Measurements from ENCODE around the gene ZNF555.
"Not testable (repeated sequence)": the region's sequence is repeated elsewhere in the genome, so short reads cannot be mapped to it uniquely, and the experiment has no call there.

The ZNF555 gene

DNA sequence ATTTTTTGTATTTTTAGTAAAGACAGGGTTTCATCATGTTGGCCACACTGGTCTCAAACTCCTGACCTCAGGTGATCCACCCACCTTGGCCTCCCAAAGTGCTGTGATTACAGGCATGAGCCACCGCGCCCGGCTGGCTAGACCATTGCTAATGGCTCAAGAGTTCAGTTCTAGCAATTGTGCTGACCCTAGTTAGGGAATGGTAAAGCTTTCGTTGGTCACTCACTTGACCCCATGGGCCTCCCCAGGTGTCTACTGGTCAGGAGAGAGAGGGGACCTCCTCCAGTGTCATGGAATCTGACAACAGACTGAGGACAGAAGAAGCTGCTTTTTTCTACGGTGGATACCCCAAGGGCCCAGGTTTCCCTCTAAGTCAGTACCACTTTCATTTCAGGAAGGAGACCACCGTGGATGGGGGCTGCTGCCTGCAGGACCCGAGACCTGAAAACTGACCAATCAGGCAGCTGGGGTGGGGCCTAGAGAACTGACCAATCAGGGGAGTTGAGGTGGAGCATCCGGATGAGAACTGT is 25.3 kb downstream of the ZNF555 start:
- no peaks in the 10 kb centered on the region for H3K36me3 Mint-ChIP-seq
- H3K9me3 Mint-ChIP-seq: peaks cover 5% of the 10 kb centered on the region
- peaks cover 3% of the 10 kb centered on the region for H3K4me1 Mint-ChIP-seq
- H3K4me3 Mint-ChIP-seq: no peak overlapping the region
- ATAC-seq: no peak
- H3K27me3 Mint-ChIP-seq: peaks cover 30% of the 10 kb centered on the region
- H3K27ac Mint-ChIP-seq: no peak overlapping the region

DNA sequence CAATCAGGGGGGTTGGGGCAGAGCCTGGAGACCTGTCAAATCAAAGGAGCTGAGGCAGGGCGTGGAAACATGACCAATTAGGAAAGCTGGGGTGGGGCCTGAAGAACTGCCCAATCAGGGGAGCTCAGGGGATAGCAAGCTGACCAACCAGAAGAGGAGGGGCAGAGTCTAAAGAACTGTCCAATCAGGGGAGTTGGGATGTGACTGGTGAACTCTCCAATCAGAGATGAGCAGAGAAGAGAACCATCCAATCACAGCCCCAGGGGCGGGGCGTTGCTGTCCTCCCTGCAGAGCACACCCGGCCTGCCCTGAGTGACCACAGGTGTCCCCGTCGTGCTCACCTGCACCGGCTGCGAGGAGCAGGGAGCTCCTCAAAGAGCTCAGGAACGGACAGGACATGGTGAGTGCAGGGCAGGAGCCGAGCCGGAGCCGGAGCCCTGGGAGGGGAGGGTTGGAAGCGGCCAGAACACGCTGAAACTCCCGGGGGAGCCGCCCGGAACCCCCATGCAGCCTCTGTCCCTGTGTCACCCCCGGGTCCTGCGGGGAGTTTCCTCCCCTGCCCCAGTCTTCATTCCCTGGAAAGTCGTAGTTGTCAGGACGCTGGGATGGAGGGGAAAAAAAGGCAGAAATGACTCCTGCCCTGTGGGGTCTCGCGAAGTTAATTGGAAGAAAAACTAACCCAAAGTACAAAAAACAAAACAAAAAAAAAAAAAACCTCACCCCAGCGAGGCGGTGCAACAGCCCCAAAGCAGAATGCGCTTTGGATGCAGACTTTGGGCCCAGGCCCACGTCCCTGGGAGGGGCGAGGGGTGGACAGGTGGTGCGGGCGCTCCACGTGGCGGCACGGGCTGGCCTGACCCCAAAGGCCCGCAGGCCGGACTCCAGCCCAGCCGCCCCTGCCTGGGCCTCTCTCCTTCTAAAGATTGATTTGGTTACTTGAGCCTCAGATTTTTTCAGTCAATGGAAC is 26.0 kb downstream of the ZNF555 start, which contains the start of gene ZNF556:
TSS of gene ZNF556 (plus strand) at position 311 of the 967 bp plus-strand sequence. CDS start at position 398, 87 bp downstream.
- H3K27me3 Mint-ChIP-seq: peaks cover 30% of the 10 kb centered on the region
- peaks cover 8% of the 10 kb centered on the region for H3K9me3 Mint-ChIP-seq
- peaks cover 8% of the 10 kb centered on the region for H3K4me1 Mint-ChIP-seq
- H3K36me3 Mint-ChIP-seq: no peaks in the 10 kb centered on the region
- no peak within 1 kb of the TSS for H3K27ac Mint-ChIP-seq
- no peak within 1 kb of the TSS for H3K4me3 Mint-ChIP-seq
- ATAC-seq: no peak

- no peak overlapping the region for H3K4me3 Mint-ChIP-seq
- peaks cover 8% of the 10 kb centered on the region for H3K9me3 Mint-ChIP-seq
- ATAC-seq: no peak
- no peak overlapping the region for H3K27ac Mint-ChIP-seq
- H3K36me3 Mint-ChIP-seq: no peaks in the 10 kb centered on the region
- peaks cover 8% of the 10 kb centered on the region for H3K4me1 Mint-ChIP-seq
- peaks cover 21% of the 10 kb centered on the region for H3K27me3 Mint-ChIP-seq
Measured at GRCh38 chr19:2869618-2870017, 28.3 kb downstream of the ZNF555 start.

DNA sequence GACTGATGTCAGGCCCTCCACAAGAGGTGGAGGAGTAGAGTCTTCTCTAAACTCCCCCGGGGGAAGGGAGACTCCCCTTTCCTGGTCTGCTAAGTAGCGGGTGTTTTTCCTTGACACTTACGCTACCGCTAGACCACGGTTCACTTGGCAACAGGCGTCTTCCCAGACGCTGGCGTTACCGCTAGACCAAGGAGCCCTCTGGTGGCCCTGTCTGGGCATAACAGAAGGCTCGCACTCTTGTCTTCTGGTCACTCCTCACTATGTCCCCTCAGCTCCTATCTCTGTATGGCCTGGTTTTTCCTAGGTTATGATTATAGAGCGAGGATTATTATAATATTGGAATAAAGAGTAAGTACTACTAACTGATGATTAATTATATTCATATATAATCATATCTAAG is 30.9 kb downstream of the ZNF555 start:
- H3K36me3 Mint-ChIP-seq, ATAC-seq, H3K4me1 Mint-ChIP-seq, H3K27me3 Mint-ChIP-seq, H3K27ac Mint-ChIP-seq, H3K4me3 Mint-ChIP-seq, H3K9me3 Mint-ChIP-seq: not testable (repeated sequence)

DNA sequence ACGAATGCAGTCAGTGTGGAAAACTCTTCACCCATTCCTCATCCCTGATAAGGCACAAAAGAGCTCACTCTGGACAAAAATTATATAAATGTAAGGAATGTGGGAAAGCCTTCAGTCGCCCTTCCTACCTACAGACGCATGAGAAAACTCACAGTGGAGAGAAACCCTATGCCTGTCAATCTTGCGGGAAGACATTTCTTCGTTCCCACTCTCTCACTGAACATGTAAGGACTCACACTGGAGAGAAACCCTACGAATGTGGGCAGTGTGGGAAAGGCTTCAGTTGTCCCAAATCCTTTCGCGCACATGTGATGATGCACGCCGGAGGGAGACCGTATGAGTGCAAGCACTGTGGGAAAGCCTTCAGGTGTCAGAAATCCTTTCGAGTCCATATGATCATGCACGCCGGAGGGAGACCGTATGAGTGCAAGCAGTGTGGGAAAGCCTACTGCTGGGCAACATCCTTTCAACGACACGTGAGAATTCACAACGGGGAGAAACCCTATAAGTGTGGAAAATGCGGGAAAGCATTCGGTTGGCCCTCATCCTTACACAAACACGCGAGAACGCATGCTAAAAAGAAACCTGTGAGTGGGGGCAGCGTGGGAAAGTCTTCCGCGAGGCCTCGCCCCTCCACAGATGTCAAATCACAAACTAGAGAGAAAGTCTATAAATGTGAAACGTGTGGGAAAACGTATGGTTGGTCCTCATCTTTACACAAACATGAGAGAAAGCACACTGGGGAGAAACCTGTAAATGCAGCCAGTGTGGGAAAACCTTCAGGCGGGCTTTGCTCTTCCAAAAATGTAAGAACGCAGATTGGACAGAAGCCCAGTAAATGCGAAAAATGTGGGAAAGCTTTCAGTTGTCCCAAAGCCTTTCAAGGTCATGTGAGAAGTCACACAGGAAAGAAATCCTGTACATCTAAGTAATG is 36.4 kb downstream of the ZNF555 start:
- H3K27ac Mint-ChIP-seq: no peak overlapping the region
- no peaks in the 10 kb centered on the region for H3K36me3 Mint-ChIP-seq
- no peaks in the 10 kb centered on the region for H3K4me1 Mint-ChIP-seq
- no peaks in the 10 kb centered on the region for H3K9me3 Mint-ChIP-seq
- no peaks in the 10 kb centered on the region for H3K27me3 Mint-ChIP-seq
- no peak overlapping the region for H3K4me3 Mint-ChIP-seq
- no peak for ATAC-seq

- ATAC-seq: no peak
- H3K4me1 Mint-ChIP-seq: peaks cover 10% of the 10 kb centered on the region
- H3K27ac Mint-ChIP-seq: no peak overlapping the region
- no peaks in the 10 kb centered on the region for H3K36me3 Mint-ChIP-seq
- no peaks in the 10 kb centered on the region for H3K9me3 Mint-ChIP-seq
- H3K4me3 Mint-ChIP-seq: no peak overlapping the region
- H3K27me3 Mint-ChIP-seq: no peaks in the 10 kb centered on the region
Measured at GRCh38 chr19:2883686-2884439, 42.6 kb downstream of the ZNF555 start.

DNA sequence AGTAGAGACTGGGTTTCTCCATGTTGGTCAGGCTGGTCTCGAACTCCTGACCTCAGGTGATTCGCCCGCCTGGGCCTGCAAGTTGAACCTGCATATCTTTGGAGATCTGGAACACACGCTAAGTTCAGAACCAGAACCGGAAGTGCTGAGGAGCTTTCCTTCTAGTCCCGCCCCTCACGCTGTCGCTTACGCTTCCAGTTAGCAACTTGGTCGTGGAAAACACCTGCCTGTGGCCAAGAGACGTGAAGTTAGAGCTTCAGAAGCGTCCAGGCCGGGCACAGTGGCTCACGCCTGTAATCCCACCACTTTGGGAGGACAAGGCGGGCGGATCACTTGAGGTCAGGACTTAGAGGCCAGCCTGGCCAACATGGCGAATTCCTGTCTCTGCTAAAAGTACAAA is 44.5 kb downstream of the ZNF555 start:
- no peak overlapping the region for H3K4me3 Mint-ChIP-seq
- H3K4me1 Mint-ChIP-seq: peaks cover 13% of the 10 kb centered on the region
- H3K36me3 Mint-ChIP-seq: no peaks in the 10 kb centered on the region
- H3K9me3 Mint-ChIP-seq: no peaks in the 10 kb centered on the region
- ATAC-seq: no peak
- H3K27ac Mint-ChIP-seq: no peak overlapping the region
- no peaks in the 10 kb centered on the region for H3K27me3 Mint-ChIP-seq

DNA sequence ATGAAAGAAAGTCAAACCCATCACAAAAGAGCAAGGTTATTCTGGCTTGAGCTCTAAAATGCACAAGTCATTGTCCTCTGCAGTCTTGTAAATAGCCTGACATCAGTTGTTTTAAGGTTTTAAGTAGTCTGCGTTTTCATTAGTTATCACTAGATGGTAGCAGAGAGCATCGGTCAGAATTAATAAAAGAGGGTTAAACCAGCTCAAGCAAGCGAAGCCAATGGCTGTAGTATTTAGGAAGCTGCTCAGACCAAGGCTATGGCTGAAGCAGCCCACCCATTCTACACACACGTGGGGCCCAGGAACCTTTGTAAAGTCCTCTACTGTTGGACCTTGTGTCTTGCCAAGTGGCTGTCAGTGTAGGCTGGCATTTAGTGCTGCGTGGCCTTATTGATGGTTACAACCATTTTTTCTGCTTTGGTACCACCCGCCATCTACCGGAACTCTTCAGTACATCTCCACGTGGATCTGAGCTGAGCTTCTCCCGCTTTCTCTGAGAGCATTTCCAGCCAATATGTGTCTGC is 46.2 kb downstream of the ZNF555 start:
- no peaks in the 10 kb centered on the region for H3K9me3 Mint-ChIP-seq
- peak; percentile 70 for ATAC-seq
- peak overlapping the region; percentile 52 for H3K4me3 Mint-ChIP-seq
- no peaks in the 10 kb centered on the region for H3K36me3 Mint-ChIP-seq
- H3K27ac Mint-ChIP-seq: peak overlapping the region; percentile 48
- H3K4me1 Mint-ChIP-seq: peaks cover 13% of the 10 kb centered on the region
- no peaks in the 10 kb centered on the region for H3K27me3 Mint-ChIP-seq

- peak overlapping the region; percentile 48 for H3K27ac Mint-ChIP-seq
- peaks cover 13% of the 10 kb centered on the region for H3K4me1 Mint-ChIP-seq
- ATAC-seq: peak; percentile 86
- H3K4me3 Mint-ChIP-seq: peak overlapping the region; percentile 79
- no peaks in the 10 kb centered on the region for H3K9me3 Mint-ChIP-seq
- H3K27me3 Mint-ChIP-seq: no peaks in the 10 kb centered on the region
- no peaks in the 10 kb centered on the region for H3K36me3 Mint-ChIP-seq
Measured at GRCh38 chr19:2888731-2889224, 47.5 kb downstream of the ZNF555 start.

DNA sequence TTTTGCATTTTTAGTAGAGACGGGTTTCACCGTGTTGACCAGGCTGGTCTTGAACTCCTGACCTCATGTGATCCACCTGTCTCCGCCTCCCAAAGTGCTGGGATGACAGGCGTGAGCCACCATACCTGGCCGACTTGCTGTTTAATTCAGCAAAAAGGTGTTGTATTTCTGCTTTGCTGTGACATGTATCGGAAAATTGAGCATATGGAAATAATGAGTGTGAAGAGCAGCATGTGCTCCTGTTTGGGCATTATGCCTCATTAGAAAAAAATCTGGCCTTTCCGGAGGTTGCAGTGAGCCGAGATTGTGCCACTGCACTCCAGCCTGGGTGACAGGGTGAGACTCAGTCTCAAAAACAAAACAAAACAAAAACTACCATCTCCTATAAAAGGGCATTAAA is 49.3 kb downstream of the ZNF555 start:
- not testable (repeated sequence) for H3K9me3 Mint-ChIP-seq, ATAC-seq, H3K4me3 Mint-ChIP-seq, H3K27ac Mint-ChIP-seq, H3K36me3 Mint-ChIP-seq, H3K27me3 Mint-ChIP-seq
- H3K4me1 Mint-ChIP-seq: peaks cover 13% of the 10 kb centered on the region

- peaks cover 10% of the 10 kb centered on the region for H3K4me1 Mint-ChIP-seq
- H3K27me3 Mint-ChIP-seq: no peaks in the 10 kb centered on the region
- H3K36me3 Mint-ChIP-seq: no peaks in the 10 kb centered on the region
- peaks cover 4% of the 10 kb centered on the region for H3K9me3 Mint-ChIP-seq
- no peak for ATAC-seq
- no peak overlapping the region for H3K4me3 Mint-ChIP-seq
- no peak overlapping the region for H3K27ac Mint-ChIP-seq
Measured at GRCh38 chr19:2896694-2897093, 55.4 kb downstream of the ZNF555 start.

DNA sequence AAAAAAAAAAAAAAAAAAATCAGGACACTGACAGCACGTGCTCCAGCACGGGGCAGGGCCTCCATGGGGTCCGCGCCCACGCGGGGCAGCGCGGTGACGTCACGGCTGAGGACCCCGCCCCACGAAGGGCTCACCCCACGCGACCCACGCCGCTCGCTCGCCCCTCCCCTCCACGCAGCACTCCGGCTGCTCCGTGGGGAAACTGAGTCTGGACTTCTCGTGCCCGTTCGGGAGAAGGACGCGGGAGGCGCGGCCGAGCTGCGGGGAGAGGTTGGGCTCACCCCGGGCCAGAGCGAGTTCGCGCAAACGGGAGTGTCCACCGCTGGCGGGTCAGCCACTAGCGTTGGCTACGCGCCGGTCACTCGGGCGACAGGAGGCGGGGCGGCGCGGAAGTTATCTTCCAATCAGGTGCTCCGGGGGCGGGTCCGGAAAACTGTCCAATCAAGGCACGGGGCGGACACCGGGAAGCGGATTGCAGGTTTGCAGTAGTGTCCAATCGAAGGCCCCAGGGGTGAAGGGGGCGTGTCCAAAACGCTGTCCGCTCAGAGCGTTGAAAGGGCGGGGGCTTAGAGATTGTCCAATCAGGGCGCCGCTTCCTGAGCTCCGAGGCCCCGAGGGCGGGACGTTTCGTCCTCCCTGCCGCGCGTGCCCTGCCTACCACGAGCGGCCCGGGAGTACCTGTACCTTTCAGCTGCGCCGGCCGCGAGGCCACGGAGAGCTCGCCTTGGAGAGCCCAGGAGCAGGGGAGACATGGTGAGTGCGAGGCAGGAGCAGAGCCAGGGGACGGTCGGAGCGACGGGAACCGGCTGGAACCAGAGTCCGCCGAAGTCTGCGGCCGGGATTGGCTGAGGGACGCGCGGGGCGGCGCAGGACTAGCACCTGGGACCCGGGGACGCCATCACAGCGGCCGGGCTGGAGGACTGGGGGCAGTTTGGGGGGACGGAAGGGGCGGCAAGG is 59.3 kb downstream of the ZNF555 start, which contains the start of gene ZNF57:
TSS of gene ZNF57 (plus strand) at position 633 of the 957 bp plus-strand sequence. CDS start at position 751, 118 bp downstream.
- H3K27me3 Mint-ChIP-seq: no peaks in the 10 kb centered on the region
- peak within 1 kb of the TSS; percentile 100 for H3K4me3 Mint-ChIP-seq
- no peaks in the 10 kb centered on the region for H3K36me3 Mint-ChIP-seq
- H3K9me3 Mint-ChIP-seq: peaks cover 4% of the 10 kb centered on the region
- peak within 1 kb of the TSS; percentile 95 for H3K27ac Mint-ChIP-seq
- ATAC-seq: peak; percentile 99
- peaks cover 19% of the 10 kb centered on the region for H3K4me1 Mint-ChIP-seq

DNA sequence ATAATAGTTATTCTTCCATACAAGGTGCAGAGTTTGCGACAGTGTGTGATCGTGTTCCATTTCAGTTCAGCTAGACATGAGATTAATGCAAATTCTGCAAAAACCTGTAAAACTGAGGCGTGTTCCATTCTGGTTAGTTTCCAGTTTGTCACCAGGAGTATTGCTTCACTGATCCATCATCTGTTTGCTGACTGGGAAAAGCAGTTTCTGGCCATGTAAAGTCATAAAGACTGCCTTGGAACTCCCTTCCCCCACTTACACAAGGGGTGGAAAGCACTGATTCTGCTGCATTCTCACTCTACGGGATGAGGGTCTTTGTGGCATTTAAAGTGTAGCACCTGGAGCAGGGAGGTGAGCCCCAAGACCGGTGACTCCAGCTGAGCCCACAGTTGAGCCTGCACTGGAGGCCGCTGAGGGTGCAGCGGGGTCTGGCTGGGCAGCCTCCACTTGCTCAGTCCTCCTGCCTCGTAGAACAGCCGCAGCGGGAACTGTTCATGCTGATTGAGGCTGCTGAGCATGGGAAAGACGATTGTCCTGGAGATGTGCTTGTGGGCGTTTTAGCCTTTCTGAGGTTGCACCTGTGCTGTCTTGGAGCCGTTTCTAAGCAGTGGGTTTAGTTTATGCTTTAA is 61.4 kb downstream of the ZNF555 start:
- Mint-ChIP-seq H3K36me3 (no peaks in the 10 kb centered on the region), H3K9me3 (peaks cover under 1% of the 10 kb centered on the region), H3K4me1 (peaks cover 19% of the 10 kb centered on the region), H3K4me3 (no peak overlapping the region), H3K27ac (no peak overlapping the region), H3K27me3 (no peaks in the 10 kb centered on the region)
- no peak for ATAC-seq

Measured in stimulated activated memory B cell treated with anti-CD40 and anti-IgM and Interleukin-4, amounts not matched to agents 10 μg/mL and 1 μg/mL and 100 μg/mL, for 72 hours (primary cell).